B cell (primary cell): Measurements from ENCODE around the gene IL1RAPL1. TPM values are rescaled to one million over a fixed set of nuclear protein-coding genes. Genes with fewer than 3 reads are reported as not detected.

Source experiments
- ATAC-seq: fragments of 200-7000 bp; cut with Tn5 transposase; one replicate; pipeline ENCODE4 v1.10.0; 2021; ENCODE audit warnings: low read depth, mild to moderate bottlenecking, moderate number of reproducible peaks, moderate library complexity
- CTCF ChIA-PET: fragments of 350-600 bp; sonication (Branson Sonifier 250); formaldehyde crosslinking; loops from one replicate; lab custom pipeline; 2021; ENCODE audit warnings: antibody characterized with exemption, inconsistent platforms; lab: Charles Lee
- POLR2A ChIA-PET: fragments of 350-600 bp; sonication (Branson Sonifier 250); formaldehyde crosslinking; loops from one replicate; lab custom pipeline; 2021; ENCODE audit warnings: antibody characterized with exemption; lab: Charles Lee
- DNase-seq: peaks from one replicate; pipeline ENCODE4 v3.0.0; 2013
- H2AFZ ChIP-seq: 2 replicates; pipeline ENCODE4 v1.6.1; 2012; ENCODE audit warnings: mild to moderate bottlenecking, low read depth, low read length; ENCODE audit not compliant: insufficient read depth, poor library complexity, severe bottlenecking
- H3K27ac ChIP-seq, 2 donors: 1 replicate in 1 of 2; 2 replicates in 1 of 2; pipeline ENCODE4 v1.5.1; 2012 to 2013; ENCODE audit warnings: low read length in 2 of 2, mild to moderate bottlenecking in 2 of 2, moderate library complexity in 1 of 2
- H3K27me3 ChIP-seq, 4 experiments: fragments of 200-600 bp in 1 of 4; sonication (generic) in 1 of 4; replicated peaks in 1 of 4; 1 replicate in 2 of 4; 2 replicates in 2 of 4; pipeline versions ENCODE4 v1.6.1 to v1.7.0; 2013 to 2016; ENCODE audit warnings: low read length in 3 of 4, mild to moderate bottlenecking in 2 of 4, mixed read lengths in 1 of 4, moderate library complexity in 1 of 4; ENCODE audit not compliant: insufficient read depth in 4 of 4, control insufficient read depth in 3 of 4; ENCODE audit errors: control extremely low read depth in 1 of 4
- H3K36me3 ChIP-seq, 2 experiments: replicated peaks in 1 of 2; 1 replicate in 1 of 2; 2 replicates in 1 of 2; pipeline versions ENCODE4 v1.6.1 to v1.7.1; 2013; ENCODE audit warnings: low read length in 1 of 2; ENCODE audit not compliant: insufficient read depth in 2 of 2, control insufficient read depth in 1 of 2; ENCODE audit errors: control extremely low read depth in 1 of 2, extremely low read depth in 1 of 2
- H3K4me1 ChIP-seq, 2 donors: fragments of 200-600 bp in 1 of 2; sonication (generic) in 1 of 2; 1 replicate in 1 of 2; 2 replicates in 1 of 2; pipeline versions ENCODE4 v1.5.1 to v1.6.1; 2013 to 2017; ENCODE audit warnings: low read length in 2 of 2; ENCODE audit not compliant: control insufficient read depth in 2 of 2, insufficient read depth in 2 of 2
- H3K4me2 ChIP-seq: replicated peaks from 2 replicates; pipeline ENCODE3; 2012; ENCODE audit warnings: mild to moderate bottlenecking, low read depth, low read length; ENCODE audit not compliant: poor library complexity, severe bottlenecking
- H3K4me3 ChIP-seq, 5 experiments: fragments of 200-600 bp in 1 of 5; sonication (generic) in 1 of 5; 1 replicate in 3 of 5; 2 replicates in 2 of 5; pipeline versions ENCODE4 v1.5.1 to v1.7.0; 2011 to 2016; ENCODE audit warnings: low read length in 4 of 5, mild to moderate bottlenecking in 4 of 5, low read depth in 2 of 5, control low read depth in 1 of 5, moderate library complexity in 1 of 5; ENCODE audit not compliant: insufficient read depth in 1 of 5; ENCODE audit errors: control extremely low read depth in 1 of 5, extremely low read depth in 1 of 5
- H3K79me2 ChIP-seq: fragments of 200-600 bp; sonication (generic); one replicate; pipeline ENCODE4 v1.6.0; 2016; ENCODE audit warnings: low read length; ENCODE audit not compliant: control insufficient read depth, insufficient read depth
- H3K9ac ChIP-seq: fragments of 200-600 bp; sonication (generic); 2 replicates; pipeline ENCODE4 v1.6.1; 2017; ENCODE audit warnings: mild to moderate bottlenecking, low read length, moderate library complexity
- H3K9me3 ChIP-seq, 3 donors: one replicate each; pipeline versions ENCODE4 v1.6.1 to v1.7.1; 2013; ENCODE audit warnings: low read length in 2 of 3; ENCODE audit not compliant: control insufficient read depth in 2 of 3, insufficient read depth in 1 of 3; ENCODE audit errors: control extremely low read depth in 1 of 3
- H4K20me1 ChIP-seq: 2 replicates; pipeline ENCODE4 v1.6.0; 2012; ENCODE audit warnings: mild to moderate bottlenecking, low read length; ENCODE audit not compliant: insufficient read depth, control insufficient read depth, poor library complexity, severe bottlenecking
- H3K27ac Mint-ChIP-seq: one replicate; pipeline ENCODE4 v1.8.0; 2021; ENCODE audit warnings: mixed read lengths
- H3K27me3 Mint-ChIP-seq: one replicate; pipeline ENCODE4 v1.8.0; 2021; ENCODE audit warnings: mixed read lengths
- H3K4me1 Mint-ChIP-seq: one replicate; pipeline ENCODE4 v1.8.0; 2021; ENCODE audit warnings: mixed read lengths
- H3K4me3 Mint-ChIP-seq: one replicate; pipeline ENCODE4 v1.8.0; 2021; ENCODE audit warnings: mixed read lengths
- H3K9me3 Mint-ChIP-seq: one replicate; pipeline ENCODE4 v1.8.0; 2022; ENCODE audit warnings: mixed read lengths; ENCODE audit not compliant: insufficient read depth
- CTCF ChIP-seq: fragments of 200-600 bp; IDR thresholded peaks from one replicate; pipeline ENCODE4 v1.8.0; 2022; ENCODE audit warnings: antibody characterized with exemption, mild to moderate bottlenecking
- EZH2 ChIP-seq: IDR thresholded peaks from 2 replicates; pipeline ENCODE4 v1.6.1; 2012; ENCODE audit warnings: borderline replicate concordance, low read depth, mild to moderate bottlenecking, moderate library complexity, low read length; ENCODE audit not compliant: insufficient read depth, poor library complexity, severe bottlenecking
- WGBS: methylation state at CpG from one replicate; pipeline ENCODE4 v1.1.5; 2013; ENCODE audit warnings: missing lambda C conversion rate; ENCODE audit not compliant: insufficient coverage; 5-methylcytosine and 5-hydroxymethylcytosine counted together
- intact Hi-C: fragments of 100-400 bp; cut with micrococcal nuclease; formaldehyde crosslinking; loops from one replicate; pipeline ENCODE4 v1.10.0; 2022
- polyA plus RNA-seq: library from polyadenylated mRNA; depleted of rRNA; stranded (reverse); fragments of >200 nt; gene quantifications from 2 replicates; pipeline ENCODE4 v1.2.3, GENCODE V29; 2012
- total RNA-seq, 2 donors: library from RNA; stranded (reverse); fragments of 120-200 nt in 1 of 2; gene quantifications; 1 replicate in 1 of 2; 2 replicates in 1 of 2; pipeline versions ENCODE4 v1.2.3 to v1.2.4, GENCODE V29; 2013 to 2022

Gene IL1RAPL1
- total and polyA plus RNA-seq, 2 donors (not counting 1 experiment from before 2014, with no cell fraction given): not detected

- TF ChIP-seq EZH2 (no peak), CTCF (no peak)
- DNase-seq: no peak
- no peak overlapping the region for H3K4me2 ChIP-seq
- Mint-ChIP-seq H3K27ac (no peak overlapping the region), H3K4me1 (no peaks in the 10 kb centered on the region), H3K4me3 (no peak overlapping the region), H3K27me3 (no peaks in the 10 kb centered on the region), H3K9me3 (no peaks in the 10 kb centered on the region)
- no CpG with 5 or more reads among the region's 10 CpGs for WGBS
- ChIA-PET CTCF (no interaction called here), POLR2A (no interaction called here)
- H3K27ac ChIP-seq: no peak overlapping the region
- H3K9me3 ChIP-seq: no peaks in the 10 kb centered on the region
- no peaks in the 10 kb centered on the region for H3K36me3 ChIP-seq
- no peaks in the 10 kb centered on the region for H3K4me1 ChIP-seq
- no peaks in the 10 kb centered on the region for H3K27me3 ChIP-seq
- no peak overlapping the region for H3K9ac ChIP-seq
- ATAC-seq: no peak
- no peak overlapping the region for H3K4me3 ChIP-seq
- intact Hi-C loops: no loop called here
- no peaks in the 10 kb centered on the region for H3K79me2 ChIP-seq
- no peak overlapping the region for H2AFZ ChIP-seq
- H4K20me1 ChIP-seq: no peaks in the 10 kb centered on the region
Measured at GRCh38 chrX:28585767-28586166, 1.5 kb upstream of the IL1RAPL1 start.

- Mint-ChIP-seq H3K9me3 (no peaks in the 10 kb centered on the region), H3K4me1 (no peaks in the 10 kb centered on the region), H3K27me3 (no peaks in the 10 kb centered on the region), H3K27ac (no peak overlapping the region), H3K4me3 (no peak overlapping the region)
- Histone ChIP-seq H3K4me2 (no peak overlapping the region), H3K4me3 (no peak overlapping the region), H3K27ac (no peak overlapping the region), H4K20me1 (no peaks in the 10 kb centered on the region), H3K9ac (no peak overlapping the region), H3K36me3 (no peaks in the 10 kb centered on the region), H3K79me2 (no peaks in the 10 kb centered on the region), H3K9me3 (no peaks in the 10 kb centered on the region), H2AFZ (no peak overlapping the region), H3K27me3 (no peaks in the 10 kb centered on the region), H3K4me1 (no peaks in the 10 kb centered on the region)
- intact Hi-C loops: no loop called here
- POLR2A ChIA-PET: no interaction called here
- CTCF ChIA-PET: no interaction called here
- no peak for ATAC-seq
- no peak for TF ChIP-seq EZH2
- no peak for TF ChIP-seq CTCF
- no CpG with 5 or more reads among the region's 9 CpGs for WGBS
- no peak for DNase-seq
Measured at GRCh38 chrX:28586286-28586685, 960 bp upstream of the IL1RAPL1 start.
